ENCODE results near the gene RUNDC3A.

RUNDC3A gene

GRCh38 chr17:44321246-44322120 is 13.1 kb downstream of the RUNDC3A start:
- Histone ChIP-seq H3F3A (ENCODE audit: insufficient read depth, low read length) (no peaks in the 10 kb centered on the region), H4K20me1 (ENCODE audit: insufficient read depth, low read length) (no peaks in the 10 kb centered on the region), H3K4me2 (ENCODE audit: low read length) (no peak overlapping the region), H3K9ac (ENCODE audit: low read length) (no peak overlapping the region), H3K9me2 (ENCODE audit: low read depth, low read length) (no peaks in the 10 kb centered on the region), H3K4me3 (ENCODE audit: low read depth, low read length, poor library complexity, severe bottlenecking) (no peak overlapping the region), H3K9me3 (ENCODE audit: low read length) (no peaks in the 10 kb centered on the region), H3K79me2 (ENCODE audit: insufficient read depth, low read length) (no peaks in the 10 kb centered on the region), H3K27ac (ENCODE audit: low read depth, low read length, poor library complexity, severe bottlenecking) (no peak overlapping the region), H3K36me3 (ENCODE audit: insufficient read depth, low read length) (peaks cover 32% of the 10 kb centered on the region), H3K4me1 (ENCODE audit: insufficient read depth, low read length, severe bottlenecking) (peaks cover 8% of the 10 kb centered on the region), H2AFZ (ENCODE audit: low read length) (no peak overlapping the region), H3K27me3 (ENCODE audit: insufficient read depth, low read length) (no peaks in the 10 kb centered on the region)
- TF ChIP-seq EZH2 (IDR thresholded peaks at IDR 0.05; ENCODE audit: borderline replicate concordance, low read length): no peak
- TF ChIP-seq, protein P1, sequence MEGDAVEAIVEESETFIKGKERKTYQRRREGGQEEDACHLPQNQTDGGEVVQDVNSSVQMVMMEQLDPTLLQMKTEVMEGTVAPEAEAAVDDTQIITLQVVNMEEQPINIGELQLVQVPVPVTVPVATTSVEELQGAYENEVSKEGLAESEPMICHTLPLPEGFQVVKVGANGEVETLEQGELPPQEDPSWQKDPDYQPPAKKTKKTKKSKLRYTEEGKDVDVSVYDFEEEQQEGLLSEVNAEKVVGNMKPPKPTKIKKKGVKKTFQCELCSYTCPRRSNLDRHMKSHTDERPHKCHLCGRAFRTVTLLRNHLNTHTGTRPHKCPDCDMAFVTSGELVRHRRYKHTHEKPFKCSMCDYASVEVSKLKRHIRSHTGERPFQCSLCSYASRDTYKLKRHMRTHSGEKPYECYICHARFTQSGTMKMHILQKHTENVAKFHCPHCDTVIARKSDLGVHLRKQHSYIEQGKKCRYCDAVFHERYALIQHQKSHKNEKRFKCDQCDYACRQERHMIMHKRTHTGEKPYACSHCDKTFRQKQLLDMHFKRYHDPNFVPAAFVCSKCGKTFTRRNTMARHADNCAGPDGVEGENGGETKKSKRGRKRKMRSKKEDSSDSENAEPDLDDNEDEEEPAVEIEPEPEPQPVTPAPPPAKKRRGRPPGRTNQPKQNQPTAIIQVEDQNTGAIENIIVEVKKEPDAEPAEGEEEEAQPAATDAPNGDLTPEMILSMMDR (IDR thresholded peaks at IDR 0.05; ENCODE audit: low read length): no peak

GRCh38 chr17:44322236-44322895 is 14.0 kb downstream of the RUNDC3A start:
- H4K20me1 ChIP-seq (ENCODE audit: insufficient read depth, low read length): no peaks in the 10 kb centered on the region
- no peaks in the 10 kb centered on the region for H3K9me2 ChIP-seq (ENCODE audit: low read depth, low read length)
- H3K9me3 ChIP-seq (ENCODE audit: low read length): no peaks in the 10 kb centered on the region
- H3K4me3 ChIP-seq (ENCODE audit: low read depth, low read length, poor library complexity, severe bottlenecking): no peak overlapping the region
- no peaks in the 10 kb centered on the region for H3K27me3 ChIP-seq (ENCODE audit: insufficient read depth, low read length)
- H3K9ac ChIP-seq (ENCODE audit: low read length): no peak overlapping the region
- H3K4me1 ChIP-seq (ENCODE audit: insufficient read depth, low read length, severe bottlenecking): peaks cover 8% of the 10 kb centered on the region
- TF ChIP-seq, protein P1 (IDR thresholded peaks at IDR 0.05; ENCODE audit: low read length): no peak
- TF ChIP-seq EZH2 (IDR thresholded peaks at IDR 0.05; ENCODE audit: borderline replicate concordance, low read length): no peak
- H3F3A ChIP-seq (ENCODE audit: insufficient read depth, low read length): no peaks in the 10 kb centered on the region
- H3K4me2 ChIP-seq (ENCODE audit: low read length): no peak overlapping the region
- H3K27ac ChIP-seq (ENCODE audit: low read depth, low read length, poor library complexity, severe bottlenecking): no peak overlapping the region
- H2AFZ ChIP-seq (ENCODE audit: low read length): no peak overlapping the region
- H3K79me2 ChIP-seq (ENCODE audit: insufficient read depth, low read length): no peaks in the 10 kb centered on the region
- peaks cover 32% of the 10 kb centered on the region for H3K36me3 ChIP-seq (ENCODE audit: insufficient read depth, low read length)

- H3K79me2 ChIP-seq (ENCODE audit: insufficient read depth, low read length): no peaks in the 10 kb centered on the region
- peaks cover 19% of the 10 kb centered on the region for H3K4me1 ChIP-seq (ENCODE audit: insufficient read depth, low read length, severe bottlenecking)
- H3K9ac ChIP-seq (ENCODE audit: low read length): peak overlapping the region; percentile 98
- H3K4me3 ChIP-seq (ENCODE audit: low read depth, low read length, poor library complexity, severe bottlenecking): peak overlapping the region; percentile 99
- no peaks in the 10 kb centered on the region for H3K27me3 ChIP-seq (ENCODE audit: insufficient read depth, low read length)
- H3K27ac ChIP-seq (ENCODE audit: low read depth, low read length, poor library complexity, severe bottlenecking): no peak overlapping the region
- H3K9me3 ChIP-seq (ENCODE audit: low read length): no peaks in the 10 kb centered on the region
- no peaks in the 10 kb centered on the region; the same call in 1 of the 2 replicates for H3F3A ChIP-seq (ENCODE audit: insufficient read depth, low read length)
- no peak overlapping the region for H2AFZ ChIP-seq (ENCODE audit: low read length)
- H4K20me1 ChIP-seq (ENCODE audit: insufficient read depth, low read length): no peaks in the 10 kb centered on the region
- peaks cover 32% of the 10 kb centered on the region for H3K36me3 ChIP-seq (ENCODE audit: insufficient read depth, low read length)
- peak overlapping the region; percentile 98 for H3K4me2 ChIP-seq (ENCODE audit: low read length)
- no peak for TF ChIP-seq EZH2 (IDR thresholded peaks at IDR 0.05; ENCODE audit: borderline replicate concordance, low read length)
- TF ChIP-seq, protein P1 (IDR thresholded peaks at IDR 0.05; ENCODE audit: low read length): no peak
- H3K9me2 ChIP-seq (ENCODE audit: low read depth, low read length): no peaks in the 10 kb centered on the region
These were observed 15.1 kb downstream of the RUNDC3A start for GRCh38 chr17:44323359-44324091.

All from OCI-LY1 (cell line).